WTC11 (cell line): ENCODE data around the gene PAX4.

Experiments used
- CTCF ChIP-seq: fragments of 200-600 bp; IDR thresholded peaks from 2 replicates; pipeline ENCODE4 v1.8.0; 2022; ENCODE audit warnings: antibody characterized with exemption
- ZNF263 ChIP-seq: sonication (generic); formaldehyde crosslinking; IDR thresholded peaks from 2 replicates; pipeline ENCODE4 v1.8.1; 2022; ENCODE audit warnings: low read depth, mild to moderate bottlenecking, moderate library complexity, missing genetic modification reagents

- TF ChIP-seq ZNF263 (CRISPR knock-in tag) (no peak), CTCF (no peak)
Observed at GRCh38 chr7:127591189-127591588, 26.8 kb downstream of the PAX4 start.
